ENCODE results near the gene TENT5C.

DNA sequence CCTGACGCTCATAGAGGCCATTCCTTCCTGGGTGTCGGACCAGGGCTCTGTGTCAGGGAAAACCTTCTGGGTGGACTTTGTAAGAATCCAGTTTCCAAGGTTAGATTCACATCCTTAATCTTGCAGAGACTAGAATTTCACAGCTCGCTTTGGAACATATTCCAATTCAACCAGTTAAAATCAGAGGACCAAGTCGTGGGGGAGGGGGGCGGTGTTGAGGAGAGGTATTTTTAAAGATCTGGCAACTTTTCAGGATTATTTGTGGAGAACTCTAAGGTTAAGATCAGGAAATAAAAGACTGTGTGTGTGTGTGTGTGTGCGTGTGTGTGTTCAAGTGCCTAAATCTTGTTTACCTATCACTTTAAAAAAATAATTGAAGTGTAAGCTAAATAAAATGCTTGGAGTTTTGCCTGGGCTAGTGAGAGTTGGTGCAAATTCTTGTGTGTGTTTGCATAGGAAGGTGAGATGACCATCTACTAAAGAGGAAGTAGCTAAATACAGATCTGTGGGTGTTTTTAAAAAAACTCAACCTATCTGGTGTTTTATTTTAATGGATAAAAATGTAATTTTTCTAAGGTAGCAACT is 21.8 kb downstream of the TENT5C start:
- no peak for TF ChIP-seq FOXM1 (IDR thresholded peaks at IDR 0.05; ENCODE audit: borderline replicate concordance)
- TF ChIP-seq ARNT (IDR thresholded peaks at IDR 0.05) = no peak
- TF ChIP-seq BHLHE40 (IDR thresholded peaks at IDR 0.05; ENCODE audit: borderline replicate concordance) = no peak
- no peak for TF ChIP-seq LEF1 (IDR thresholded peaks at IDR 0.05; ENCODE audit: borderline replicate concordance)
- TF ChIP-seq CTBP1 (IDR thresholded peaks at IDR 0.05; ENCODE audit: borderline replicate concordance) = no peak
- no peak for TF ChIP-seq FOXA1 (IDR thresholded peaks at IDR 0.05)
- no peak for TF ChIP-seq SP1 (IDR thresholded peaks at IDR 0.05)
- no peak for TF ChIP-seq FOXK2 (IDR thresholded peaks at IDR 0.05)
- TF ChIP-seq TARDBP (IDR thresholded peaks at IDR 0.05) = no peak
- TF ChIP-seq SUZ12 (IDR thresholded peaks at IDR 0.05) = no peak
- TF ChIP-seq NFRKB (IDR thresholded peaks at IDR 0.05) = no peak

Data from HEK293T (cell line).